GM12878 (cell line): Measurements from ENCODE around the gene ZNF311. TPM values are rescaled to one million over a fixed set of nuclear protein-coding genes. Genes with fewer than 3 reads are reported as not detected.

Source experiments
- ATF2 ChIP-seq: IDR thresholded peaks from 2 replicates; pipeline ENCODE4 v1.6.1; 2012; ENCODE audit warnings: low read length, inconsistent platforms
- EGR1 ChIP-seq, 2 experiments: IDR thresholded peaks; 1 replicate in 1 of 2; 2 replicates in 1 of 2; pipeline ENCODE4 v1.6.1; 2011 to 2012; ENCODE audit warnings: low read depth in 2 of 2, low read length in 2 of 2, borderline replicate concordance in 1 of 2, mild to moderate bottlenecking in 1 of 2, moderate library complexity in 1 of 2
- NKRF ChIP-seq: fragments of 450-650 bp; conservative IDR thresholded peaks from 2 replicates; pipeline ENCODE4 v1.6.1; 2017; ENCODE audit warnings: mild to moderate bottlenecking, moderate library complexity
- SKIL ChIP-seq: fragments of 450-650 bp; IDR thresholded peaks from 2 replicates; pipeline ENCODE4 v1.6.1; 2017; ENCODE audit warnings: mild to moderate bottlenecking, low read depth, inconsistent platforms; ENCODE audit not compliant: poor library complexity, severe bottlenecking
- SMARCA5 ChIP-seq: fragments of 450-650 bp; IDR thresholded peaks from 2 replicates; pipeline ENCODE4 v1.6.1; 2017; ENCODE audit warnings: mild to moderate bottlenecking
- TBL1XR1 ChIP-seq: IDR thresholded peaks from 2 replicates; pipeline ENCODE4 v1.6.1; 2012; ENCODE audit warnings: low read depth, low read length, improper control_type of control experiment
- polyA plus RNA-seq, 11 experiments: library from polyadenylated mRNA; depleted of rRNA in 4 of 11; unstranded in 6 of 11; stranded (reverse) in 5 of 11; fragments of >200 nt; fragmentation: Nextera tagmentation in 4 of 11; fragmentation: Illumina TruSeq in 1 of 11; extraction: Ambion mirVana in 4 of 11; extraction: Trizol in 1 of 11; gene quantifications; 1 replicate in 1 of 11; 2 replicates in 10 of 11; pipeline versions ENCODE4 v1.2.1 to v1.2.3, GENCODE V29; 2011 to 2016; ENCODE audit warnings: inconsistent platforms in 2 of 11, missing spikeins in 2 of 11, low read depth in 1 of 11
- total RNA-seq, 4 experiments: library from RNA; depleted of rRNA in 3 of 4; stranded (reverse); fragments of >200 nt in 3 of 4; fragmentation: Illumina TruSeq in 1 of 4; extraction: Trizol in 1 of 4; gene quantifications; 2 replicates each; pipeline versions ENCODE4 v1.2.1 to v1.2.3, GENCODE V29; 2013 to 2021

The ZNF311 gene
- total and polyA plus RNA-seq, 10 of the 15 experiments (the other 5 are each of a cell fraction or from before 2014, with no cell fraction given): 0.07 TPM; not detected in 9

GRCh38 chr6:28981431-28981832 lies 23.7 kb downstream of the ZNF311 start (continued):
- TF ChIP-seq SKIL: peak; percentile 26
- peak; percentile 86 for TF ChIP-seq SMARCA5
- 0 out of 2 replicates have a peak, but pooled peaks have one; percentile 38 for TF ChIP-seq NKRF
- peak in 1 of 2 experiments; percentile 84; a peak in 2 of 3 replicates for TF ChIP-seq EGR1 (IDR thresholded peaks at IDR 0.05; ENCODE audit: borderline replicate concordance in 1 of 2, low read depth in 2 of 2, low read length in 2 of 2)
- TF ChIP-seq ATF2: peak; percentile 8; the same call in 1 of the 2 replicates
- peak; percentile 33; the same call in 1 of the 2 replicates for TF ChIP-seq TBL1XR1
